Posterior cingulate gyrus (tissue), 11 donors: ENCODE data around the gene MTNR1A.
A peak's percentile ranks its signal among the peaks of the same experiment; 100 is the strongest.
"Not testable (repeated sequence)": the region's sequence is repeated elsewhere in the genome, so short reads cannot be mapped to it uniquely, and the experiment has no call there.

ENCODE experiments used
- DNase-seq, 10 donors: peaks; one replicate each; pipeline versions ENCODE4 v3.0.0 to v3.0.0-alpha.2; 2020 to 2021; ENCODE audit warnings: mixed read lengths in 3 of 10
- intact Hi-C: fragments of 100-400 bp; cut with DNase I; formaldehyde crosslinking; loops from one replicate; pipeline ENCODE4 v1.15.1; 2023

MTNR1A gene

GRCh38 chr4:186566068-186566467, 10.7 kb upstream of the MTNR1A start:
- intact Hi-C loops = no loop called here
- no peak for DNase-seq

GRCh38 chr4:186563761-186564160, 8.4 kb upstream of the MTNR1A start:
- intact Hi-C loops = no loop called here
- DNase-seq = no peak

- no peak for DNase-seq
- intact Hi-C loops = no loop called here
These were observed 6.4 kb upstream of the MTNR1A start for GRCh38 chr4:186561748-186562147.

- no peak for DNase-seq
- intact Hi-C loops = no loop called here
These were observed 5.3 kb upstream of the MTNR1A start for GRCh38 chr4:186560647-186561046.

GRCh38 chr4:186557486-186557885, 2.1 kb upstream of the MTNR1A start:
- intact Hi-C loops = no loop called here
- DNase-seq = no peak

- intact Hi-C loops = no loop called here
- DNase-seq = no peak
These were observed 1.7 kb upstream of the MTNR1A start for GRCh38 chr4:186557061-186557460.

GRCh38 chr4:186554539-186554913, 841 bp downstream of the MTNR1A start:
- intact Hi-C loops = no loop called here
- DNase-seq = no peak

- DNase-seq = no peak
- intact Hi-C loops = no loop called here
These were observed 1.6 kb downstream of the MTNR1A start for GRCh38 chr4:186553717-186554116.

GRCh38 chr4:186551849-186552248, 3.5 kb downstream of the MTNR1A start:
- DNase-seq = no peak
- intact Hi-C loops = no loop called here

- intact Hi-C loops = no loop called here
- no peak for DNase-seq
These were observed 9.9 kb downstream of the MTNR1A start for GRCh38 chr4:186545436-186545835.

- DNase-seq = no peak
- intact Hi-C loops = no loop called here
These were observed 12.2 kb downstream of the MTNR1A start for GRCh38 chr4:186543206-186543605.

- intact Hi-C loops = no loop called here
- DNase-seq = no peak
These were observed 13.6 kb downstream of the MTNR1A start for GRCh38 chr4:186541801-186542200.

GRCh38 chr4:186537843-186538521, 17.4 kb downstream of the MTNR1A start:
- no peak for DNase-seq
- intact Hi-C loops = no loop called here

- intact Hi-C loops = no loop called here
- DNase-seq = no peak
These were observed 19.1 kb downstream of the MTNR1A start for GRCh38 chr4:186536285-186536684.

- intact Hi-C loops = no loop called here
- no peak for DNase-seq
These were observed 21.3 kb downstream of the MTNR1A start for GRCh38 chr4:186534056-186534455.

- intact Hi-C loops, DNase-seq: not testable (repeated sequence)
These were observed 31.4 kb downstream of the MTNR1A start for GRCh38 chr4:186523927-186524326.

- intact Hi-C loops = no loop called here
- no peak for DNase-seq
These were observed 39.1 kb downstream of the MTNR1A start for GRCh38 chr4:186516287-186516686.

GRCh38 chr4:186514271-186514950, 41.0 kb downstream of the MTNR1A start:
- intact Hi-C loops = no loop called here
- no peak for DNase-seq

- intact Hi-C loops, DNase-seq: not testable (repeated sequence)
These were observed 50.6 kb downstream of the MTNR1A start for GRCh38 chr4:186504771-186505170.

GRCh38 chr4:186502231-186502630, 53.1 kb downstream of the MTNR1A start:
- no peak for DNase-seq
- intact Hi-C loops = no loop called here

- peak in 1 of 10 donors; percentile 72 for DNase-seq
- intact Hi-C loops = no loop called here
These were observed 53.8 kb downstream of the MTNR1A start for GRCh38 chr4:186501554-186501953.

- intact Hi-C loops = no loop called here
- peak in 1 of 10 donors; percentile 80 for DNase-seq
These were observed 54.6 kb downstream of the MTNR1A start for GRCh38 chr4:186500721-186501304.
